ENCODE results near the gene SLC3A2.

Gene SLC3A2

GRCh38 chr11:62844154-62844553, 36.5 kb upstream of the SLC3A2 start:
- H3K4me3 Mint-ChIP-seq = no peak overlapping the region
- peaks cover 0 to 10% of the 10 kb centered on the region in 2 donors for H3K4me1 Mint-ChIP-seq
- no peaks in the 10 kb centered on the region for H3K9me3 Mint-ChIP-seq
- DNase-seq (no peak), ATAC-seq (replicated peaks) (no peak)
- H3K27ac Mint-ChIP-seq = peak overlapping the region; percentile 17
- H3K27me3 Mint-ChIP-seq = no peaks in the 10 kb centered on the region
- peaks cover 3 to 6% of the 10 kb centered on the region in 2 donors for H3K36me3 Mint-ChIP-seq

- Mint-ChIP-seq H3K27ac (no peak overlapping the region), H3K4me1 (peaks cover 2 to 4% of the 10 kb centered on the region in 2 donors), H3K9me3 (no peaks in the 10 kb centered on the region), H3K27me3 (no peaks in the 10 kb centered on the region), H3K36me3 (no peaks in the 10 kb centered on the region), H3K4me3 (no peak overlapping the region)
- ATAC-seq (replicated peaks) = no peak
- no peak for DNase-seq
Observed at GRCh38 chr11:62846177-62846576, 34.5 kb upstream of the SLC3A2 start.

- Mint-ChIP-seq H3K4me3 (no peak overlapping the region), H3K36me3 (peaks cover 9 to 12% of the 10 kb centered on the region in 2 donors), H3K9me3 (no peaks in the 10 kb centered on the region), H3K4me1 (peaks cover 10 to 18% of the 10 kb centered on the region in 2 donors), H3K27me3 (no peaks in the 10 kb centered on the region), H3K27ac (peak overlapping the region; percentile 77)
- ATAC-seq (replicated peaks) (no peak), DNase-seq (no peak)
Observed at GRCh38 chr11:62847767-62848314, 32.9 kb upstream of the SLC3A2 start.

GRCh38 chr11:62850911-62851806, 29.5 kb upstream of the SLC3A2 start:
- no peaks in the 10 kb centered on the region for H3K9me3 Mint-ChIP-seq
- peak overlapping the region; percentile 9 to 52 for H3K4me3 Mint-ChIP-seq
- peaks cover 38 to 46% of the 10 kb centered on the region in 2 donors for H3K36me3 Mint-ChIP-seq
- H3K4me1 Mint-ChIP-seq = peaks cover 21 to 46% of the 10 kb centered on the region in 2 donors
- H3K27ac Mint-ChIP-seq = peak overlapping the region; percentile 84
- no peaks in the 10 kb centered on the region for H3K27me3 Mint-ChIP-seq
- DNase-seq (no peak), ATAC-seq (replicated peaks) (no peak)

- peak overlapping the region; percentile 84 for H3K27ac Mint-ChIP-seq
- no peak for DNase-seq
Observed at GRCh38 chr11:62851807-62852522, 28.7 kb upstream of the SLC3A2 start.

GRCh38 chr11:62852523-62853188, 28.0 kb upstream of the SLC3A2 start:
- H3K36me3 Mint-ChIP-seq = peaks cover 44 to 49% of the 10 kb centered on the region in 2 donors
- peak overlapping the region; percentile 100 for H3K27ac Mint-ChIP-seq
- DNase-seq (no peak), ATAC-seq (replicated peaks) (no peak)
- H3K4me3 Mint-ChIP-seq = peak overlapping the region; percentile 97 to 98
- H3K9me3 Mint-ChIP-seq = no peaks in the 10 kb centered on the region
- peaks cover 26 to 57% of the 10 kb centered on the region in 2 donors for H3K4me1 Mint-ChIP-seq
- H3K27me3 Mint-ChIP-seq = no peaks in the 10 kb centered on the region

More at GRCh38 chr11:62851807-62852522, 28.7 kb upstream of the SLC3A2 start:
- H3K27me3 Mint-ChIP-seq = no peaks in the 10 kb centered on the region
- H3K4me3 Mint-ChIP-seq = peak overlapping the region; percentile 9 to 60
- H3K9me3 Mint-ChIP-seq = no peaks in the 10 kb centered on the region
- peaks cover 38 to 47% of the 10 kb centered on the region in 2 donors for H3K36me3 Mint-ChIP-seq
- peaks cover 21 to 50% of the 10 kb centered on the region in 2 donors for H3K4me1 Mint-ChIP-seq
- ATAC-seq (replicated peaks) = no peak

GRCh38 chr11:62853279-62853965, 27.3 kb upstream of the SLC3A2 start:
- DNase-seq (no peak), ATAC-seq (replicated peaks) (no peak)
- peak overlapping the region; percentile 100 for H3K27ac Mint-ChIP-seq
- no peaks in the 10 kb centered on the region for H3K27me3 Mint-ChIP-seq
- H3K36me3 Mint-ChIP-seq = peaks cover 47 to 53% of the 10 kb centered on the region in 2 donors
- H3K9me3 Mint-ChIP-seq = no peaks in the 10 kb centered on the region
- peaks cover 32 to 64% of the 10 kb centered on the region in 2 donors for H3K4me1 Mint-ChIP-seq
- H3K4me3 Mint-ChIP-seq = peak overlapping the region; percentile 97 to 98

GRCh38 chr11:62854013-62854824, 26.5 kb upstream of the SLC3A2 start:
- H3K27ac Mint-ChIP-seq = peak overlapping the region; percentile 100
- H3K36me3 Mint-ChIP-seq = peaks cover 48 to 53% of the 10 kb centered on the region in 2 donors
- H3K4me3 Mint-ChIP-seq = peak overlapping the region; percentile 97 to 98
- peaks cover 33 to 67% of the 10 kb centered on the region in 2 donors for H3K4me1 Mint-ChIP-seq
- ATAC-seq (replicated peaks) (no peak), DNase-seq (no peak)
- H3K27me3 Mint-ChIP-seq = no peaks in the 10 kb centered on the region
- H3K9me3 Mint-ChIP-seq = no peaks in the 10 kb centered on the region

GRCh38 chr11:62854825-62855570, 25.7 kb upstream of the SLC3A2 start:
- peaks cover 35 to 75% of the 10 kb centered on the region in 2 donors for H3K4me1 Mint-ChIP-seq
- H3K9me3 Mint-ChIP-seq = no peaks in the 10 kb centered on the region
- ATAC-seq (replicated peaks) (no peak), DNase-seq (no peak)
- H3K27me3 Mint-ChIP-seq = no peaks in the 10 kb centered on the region
- peak overlapping the region; percentile 97 to 98 for H3K4me3 Mint-ChIP-seq
- peaks cover 55 to 61% of the 10 kb centered on the region in 2 donors for H3K36me3 Mint-ChIP-seq
- peak overlapping the region; percentile 100 for H3K27ac Mint-ChIP-seq

GRCh38 chr11:62855571-62856332, 24.9 kb upstream of the SLC3A2 start:
- ATAC-seq (replicated peaks) (peak; percentile 88 to 93), DNase-seq (peak; percentile 98)
- Mint-ChIP-seq H3K27me3 (no peaks in the 10 kb centered on the region), H3K36me3 (peaks cover 55 to 61% of the 10 kb centered on the region in 2 donors), H3K4me1 (peaks cover 35 to 79% of the 10 kb centered on the region in 2 donors), H3K9me3 (no peaks in the 10 kb centered on the region), H3K4me3 (peak overlapping the region; percentile 97 to 98), H3K27ac (peak overlapping the region; percentile 100)

GRCh38 chr11:62856333-62856895, 24.3 kb upstream of the SLC3A2 start:
- H3K27me3 Mint-ChIP-seq = no peaks in the 10 kb centered on the region
- H3K4me3 Mint-ChIP-seq = peak overlapping the region; percentile 97 to 98
- H3K9me3 Mint-ChIP-seq = no peaks in the 10 kb centered on the region
- peak overlapping the region; percentile 100 for H3K27ac Mint-ChIP-seq
- peaks cover 55 to 60% of the 10 kb centered on the region in 2 donors for H3K36me3 Mint-ChIP-seq
- DNase-seq (no peak), ATAC-seq (replicated peaks) (peak; percentile 17 to 22)
- peaks cover 36 to 79% of the 10 kb centered on the region in 2 donors for H3K4me1 Mint-ChIP-seq
